GM21528 (cell line): Measurements from ENCODE around the gene TPM4.

ENCODE experiments used
- ATAC-seq: cut with Tn5 transposase; IDR thresholded peaks from one replicate; pipeline ENCODE4 v1.9.1; 2021; ENCODE audit warnings: mild to moderate bottlenecking, moderate library complexity; ENCODE audit not compliant: unreplicated experiment, low FRiP score

TPM4 gene

DNA sequence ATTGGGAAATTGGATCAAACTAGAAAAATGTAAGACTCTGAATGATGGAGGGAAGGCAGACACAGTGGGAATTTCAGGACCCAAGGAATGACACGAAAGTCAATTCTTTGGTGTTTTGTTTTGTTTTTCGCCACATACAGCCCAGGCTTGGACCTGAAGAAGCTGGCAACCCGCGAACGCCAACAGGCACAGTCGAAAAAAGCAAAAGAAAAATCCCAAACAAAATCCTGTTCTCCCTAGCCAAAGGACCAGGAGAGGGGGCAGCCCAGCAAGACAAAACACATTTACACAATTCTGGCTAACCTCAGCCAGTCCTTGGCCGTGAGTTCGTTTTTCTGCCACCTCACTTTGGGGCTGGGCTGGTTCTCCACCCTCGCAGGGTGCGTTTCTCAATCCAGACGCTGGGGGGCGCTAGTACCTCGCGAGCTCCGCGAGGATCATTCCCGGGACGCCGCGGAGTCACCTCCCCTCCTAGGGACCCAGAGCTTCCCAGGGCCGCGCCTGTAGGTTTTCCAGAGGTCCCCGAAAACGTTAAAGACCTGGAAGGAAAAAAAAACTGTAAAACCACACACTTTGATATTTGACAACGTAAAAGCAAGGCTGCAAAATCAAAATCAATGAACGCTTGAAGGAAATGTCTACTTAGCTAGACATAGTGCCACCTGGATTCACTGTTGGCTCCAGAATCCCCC, 34.9 kb upstream of the TPM4 start:
- ATAC-seq = no peak

DNA sequence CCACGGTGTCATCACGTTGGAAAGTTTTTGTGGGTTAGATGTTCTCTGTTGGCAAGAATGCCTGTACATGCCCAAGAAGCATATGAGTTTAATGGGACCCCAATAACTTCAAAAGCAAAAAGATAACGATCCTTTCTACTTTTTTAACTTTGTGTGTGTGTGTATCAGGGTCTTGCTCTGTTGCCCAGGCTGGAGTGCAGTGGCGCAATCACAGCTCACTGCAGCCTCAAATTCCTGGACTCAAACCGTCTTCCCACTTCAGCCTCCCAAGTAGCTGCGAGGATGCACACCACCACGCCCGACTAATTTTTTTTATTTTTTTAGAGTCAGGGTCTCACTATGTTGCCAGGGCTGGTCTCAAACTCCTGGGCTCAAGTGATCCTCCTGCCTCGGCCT, 34.3 kb upstream of the TPM4 start:
- no peak for ATAC-seq

DNA sequence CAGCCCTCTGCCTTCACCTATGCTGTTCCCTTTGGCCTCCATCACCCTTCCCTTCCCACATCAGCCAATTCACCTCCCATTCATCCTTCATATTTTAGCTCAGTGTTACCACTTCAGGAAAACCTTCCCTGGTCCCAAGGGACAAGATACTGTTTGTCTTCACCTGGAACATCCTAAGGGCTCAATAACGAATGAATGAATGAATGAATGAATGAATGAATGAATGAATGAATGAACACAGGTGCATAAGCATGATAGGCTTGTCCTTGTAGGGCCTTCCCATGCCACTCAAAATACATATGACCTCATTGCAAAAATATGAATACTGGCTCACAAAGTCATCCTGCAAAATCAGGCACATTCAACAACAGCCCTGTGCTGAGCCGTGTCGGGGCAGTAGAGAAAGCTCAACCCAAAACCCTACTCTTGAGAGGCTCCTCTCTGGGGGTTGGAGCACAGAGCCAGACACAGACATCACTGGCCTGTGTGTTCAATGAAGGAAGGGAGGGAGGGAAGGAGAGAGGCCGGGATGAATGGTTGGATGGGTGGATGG, 33.7 kb upstream of the TPM4 start:
- ATAC-seq = no peak

DNA sequence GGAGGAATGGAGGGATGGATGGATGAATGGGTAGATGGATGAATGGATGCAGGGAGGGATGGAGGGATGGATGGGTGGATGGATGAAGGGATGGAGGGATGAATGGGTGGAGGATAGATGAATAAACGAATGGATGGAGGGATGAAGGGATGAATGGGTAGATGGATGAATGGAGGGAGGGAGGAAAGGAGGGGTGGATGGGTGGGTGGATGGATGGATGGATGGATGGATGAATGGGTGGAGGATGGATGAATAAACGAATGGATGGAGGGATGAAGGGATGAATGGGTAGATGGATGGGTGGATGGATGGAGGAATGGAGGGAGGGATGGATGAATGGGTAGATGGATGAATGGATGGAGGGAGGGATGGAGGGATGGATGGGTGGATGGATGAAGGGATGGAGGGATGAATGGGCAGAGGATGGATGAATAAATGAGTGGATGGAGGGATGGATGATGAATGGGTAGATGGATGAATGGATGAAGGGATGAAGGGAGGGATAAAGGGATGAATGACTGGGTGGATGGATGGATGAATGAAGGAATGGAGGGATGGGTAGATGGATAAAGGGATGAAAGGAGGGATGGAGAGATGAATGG, 33.0 kb upstream of the TPM4 start:
- ATAC-seq = no peak

DNA sequence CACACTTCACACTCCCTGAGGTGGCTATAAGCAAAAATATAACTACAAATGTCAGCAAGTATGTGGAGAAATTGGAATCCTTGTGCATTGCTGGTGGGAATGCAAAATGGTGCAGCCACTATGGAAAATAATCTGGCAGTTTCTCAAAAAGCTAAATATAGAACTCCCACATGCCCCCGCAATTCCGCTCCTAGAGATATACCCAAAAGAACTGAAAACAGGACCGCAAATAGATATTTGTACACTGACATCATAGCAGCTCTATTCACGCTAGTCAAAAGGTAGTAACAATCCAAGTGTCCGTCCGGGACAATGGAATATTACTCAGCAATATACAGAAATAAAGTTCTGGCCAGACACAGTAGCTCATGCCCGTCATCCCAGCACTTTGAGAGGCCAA, 31.5 kb upstream of the TPM4 start:
- ATAC-seq = no peak

DNA sequence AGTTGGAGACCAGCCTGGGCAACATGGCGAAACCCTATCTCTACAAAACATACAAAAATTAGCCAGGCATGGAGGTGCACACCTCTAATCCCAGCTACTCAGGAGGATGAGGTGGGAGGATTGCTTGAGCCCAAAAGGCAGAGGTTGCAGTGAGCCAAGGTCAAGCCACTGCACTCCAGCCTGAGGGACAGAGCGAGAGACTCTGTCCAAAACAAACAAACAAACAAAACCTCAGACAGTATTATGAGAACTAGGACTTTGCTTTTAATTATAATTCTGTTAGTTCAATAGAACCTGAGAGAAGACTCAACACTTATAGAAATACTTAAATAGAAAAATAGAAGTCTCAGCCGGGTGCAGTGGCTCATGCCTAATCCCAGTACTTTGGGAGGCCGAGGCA, 31.1 kb upstream of the TPM4 start:
- ATAC-seq = no peak

DNA sequence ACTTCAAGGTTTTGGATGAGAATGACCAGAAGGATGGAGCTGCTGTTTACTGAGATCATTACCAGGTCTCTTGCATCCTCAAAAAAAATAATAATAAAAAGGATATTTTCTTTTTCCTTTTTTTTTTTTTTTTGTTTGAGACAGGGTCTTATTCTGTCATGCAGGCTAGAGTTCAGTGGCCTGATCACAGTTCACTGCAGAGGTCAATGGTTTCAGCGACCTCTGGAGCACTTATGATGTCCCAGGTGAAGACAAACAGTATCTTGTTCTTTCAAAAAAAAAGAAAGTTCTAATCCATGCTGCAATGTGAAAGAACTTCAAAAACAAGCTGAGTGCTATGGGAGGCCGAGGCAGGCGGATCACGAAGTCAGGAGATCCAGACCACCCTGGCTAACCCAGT, 30.4 kb upstream of the TPM4 start:
- no peak for ATAC-seq

DNA sequence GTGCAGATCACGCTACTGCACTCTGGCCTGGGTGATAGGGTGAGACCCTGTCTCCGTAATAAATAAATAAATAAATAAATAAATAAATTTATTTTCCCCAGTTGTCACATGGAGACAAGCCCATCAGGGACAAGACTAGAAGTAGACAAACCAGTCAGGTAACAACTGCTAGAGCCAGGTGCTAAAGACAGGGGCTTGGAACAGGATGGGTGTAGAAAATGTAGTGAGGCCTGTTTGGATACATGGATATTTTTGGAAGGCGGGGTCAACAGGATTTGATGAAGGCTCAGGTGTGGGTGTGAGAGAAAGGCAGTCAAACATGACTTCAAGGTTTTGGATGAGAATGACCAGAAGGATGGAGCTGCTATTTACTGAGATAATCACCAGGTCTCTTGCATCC, 27.7 kb upstream of the TPM4 start:
- no peak for ATAC-seq

DNA sequence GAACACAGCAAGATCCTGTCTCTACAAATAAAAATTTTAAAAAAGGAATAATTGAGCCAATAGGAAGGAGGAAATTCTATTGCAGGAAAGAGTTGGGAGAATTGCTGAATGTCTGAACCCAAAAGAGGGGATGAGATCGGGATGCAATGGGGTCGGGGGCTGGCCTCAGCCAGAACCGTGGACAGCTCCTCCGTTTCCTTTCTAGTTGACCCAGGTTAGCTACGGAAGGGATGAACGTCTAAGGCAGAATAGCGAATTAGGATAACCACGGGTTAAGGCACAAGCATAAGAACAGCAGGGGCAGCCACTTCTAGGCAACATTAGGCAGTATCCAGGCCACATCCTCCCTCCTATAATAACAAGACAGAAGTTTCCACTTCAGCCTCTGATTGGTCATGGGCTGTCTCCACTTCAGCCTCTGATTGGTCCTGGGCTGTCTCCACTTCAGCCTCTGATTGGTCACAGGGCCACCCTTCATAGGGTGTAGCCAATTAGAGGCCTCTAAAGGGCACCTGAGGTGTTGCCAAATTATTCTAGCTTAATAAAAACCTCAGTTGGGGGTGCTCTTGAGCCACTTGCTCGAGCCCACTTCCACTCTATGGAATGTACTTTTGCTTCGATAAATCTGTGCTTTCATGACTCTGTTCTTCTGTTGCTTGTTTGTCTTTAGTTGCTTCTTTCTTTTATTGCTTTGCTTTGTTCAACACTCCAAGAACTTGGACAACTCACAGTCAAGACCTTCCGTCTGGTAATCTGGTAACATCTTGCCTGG, 24.9 kb upstream of the TPM4 start:
- no peak for ATAC-seq

DNA sequence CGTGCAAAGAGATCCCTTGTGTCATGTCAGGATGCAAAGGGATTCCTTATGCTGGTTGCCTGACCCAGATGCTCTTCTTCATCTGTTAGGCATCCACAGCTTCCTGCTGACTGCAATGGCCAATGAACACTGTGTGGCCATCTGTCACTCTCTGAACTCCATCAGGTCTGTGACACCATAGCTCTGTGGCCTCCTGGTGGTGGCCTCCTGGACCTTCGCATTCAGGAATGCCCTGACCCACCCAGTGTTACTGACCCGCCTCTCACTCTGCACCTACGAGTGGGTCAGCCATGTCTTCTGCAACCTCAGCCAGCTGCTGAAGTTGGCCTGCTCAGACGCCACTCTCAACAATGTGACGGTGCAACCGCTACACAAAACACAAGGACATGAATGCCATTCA, 23.9 kb upstream of the TPM4 start:
- ATAC-seq = no peak

DNA sequence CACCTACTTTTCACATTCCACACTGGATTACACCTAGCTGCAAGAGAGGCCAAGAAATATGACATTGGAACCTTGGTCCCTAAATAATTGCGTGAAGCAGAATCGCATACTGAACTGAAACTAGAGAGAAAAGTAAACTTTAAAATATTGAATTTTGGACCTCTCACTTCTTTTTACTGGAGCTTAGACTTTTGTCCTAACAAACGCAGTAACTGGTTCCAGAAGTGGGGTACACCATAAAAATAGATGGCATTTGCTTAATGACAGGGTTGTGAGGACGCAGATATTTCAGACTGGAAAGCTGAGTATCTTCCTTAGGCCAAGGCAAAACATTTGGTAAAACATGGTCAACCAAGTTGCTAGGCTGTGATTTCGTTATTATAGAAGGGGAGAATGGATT, 19.2 kb upstream of the TPM4 start:
- ATAC-seq = no peak

DNA sequence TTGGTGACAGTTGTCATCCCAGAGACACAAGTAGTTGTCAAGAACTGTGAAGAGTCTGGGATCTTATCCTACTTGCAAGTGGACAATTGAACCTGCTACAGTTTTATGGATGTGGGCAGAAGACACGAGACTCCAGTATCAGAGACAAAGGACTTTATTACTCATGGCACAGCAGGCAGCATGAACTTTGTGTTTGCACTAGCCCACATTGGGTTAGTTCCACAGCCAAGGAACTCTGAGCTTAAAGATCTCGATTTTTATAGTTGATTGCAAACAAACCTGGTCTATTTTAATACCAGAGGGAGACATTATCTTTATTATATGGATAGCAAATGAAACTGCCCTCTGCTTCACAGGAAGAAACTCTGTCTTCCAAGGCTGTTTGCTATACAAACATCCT, 16.0 kb upstream of the TPM4 start:
- no peak for ATAC-seq

DNA sequence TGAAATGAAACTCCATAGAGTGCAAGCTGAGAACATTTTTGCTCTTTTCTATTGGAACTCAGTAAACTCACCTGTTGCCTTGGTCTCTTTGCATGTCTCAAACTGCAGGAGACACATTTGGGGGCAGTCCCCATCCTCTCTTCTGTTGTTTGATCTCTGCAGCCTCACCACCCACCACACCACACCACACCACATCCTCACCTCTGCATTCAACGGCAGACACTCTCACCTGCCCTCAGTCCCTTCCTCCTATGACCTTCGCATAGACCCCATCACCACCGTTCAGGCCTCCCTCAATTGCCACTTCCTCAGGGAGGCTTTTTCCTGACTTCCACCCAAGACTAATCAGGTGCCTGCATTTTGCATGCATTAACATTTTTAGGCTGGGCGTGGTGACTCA, 14.4 kb upstream of the TPM4 start:
- no peak for ATAC-seq

DNA sequence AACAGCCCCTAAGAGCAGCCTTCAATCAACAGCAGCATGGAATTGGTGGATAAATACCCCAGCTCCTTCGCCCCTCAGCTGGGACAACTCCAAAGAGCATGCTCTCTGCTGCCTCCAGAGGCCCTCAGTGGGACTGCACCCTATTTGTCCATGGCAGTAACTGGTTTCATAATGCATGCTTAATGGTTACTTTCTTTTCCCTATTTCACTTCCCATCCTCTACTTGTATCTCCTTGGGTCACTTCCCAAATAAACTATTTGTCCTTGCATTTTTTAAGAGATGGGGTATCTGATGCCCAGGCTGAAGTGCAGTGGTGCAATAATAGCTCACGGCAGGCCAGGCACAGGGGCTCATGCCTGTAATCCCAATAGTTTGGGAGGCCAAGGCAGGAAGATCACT, 13.5 kb upstream of the TPM4 start:
- no peak for ATAC-seq

DNA sequence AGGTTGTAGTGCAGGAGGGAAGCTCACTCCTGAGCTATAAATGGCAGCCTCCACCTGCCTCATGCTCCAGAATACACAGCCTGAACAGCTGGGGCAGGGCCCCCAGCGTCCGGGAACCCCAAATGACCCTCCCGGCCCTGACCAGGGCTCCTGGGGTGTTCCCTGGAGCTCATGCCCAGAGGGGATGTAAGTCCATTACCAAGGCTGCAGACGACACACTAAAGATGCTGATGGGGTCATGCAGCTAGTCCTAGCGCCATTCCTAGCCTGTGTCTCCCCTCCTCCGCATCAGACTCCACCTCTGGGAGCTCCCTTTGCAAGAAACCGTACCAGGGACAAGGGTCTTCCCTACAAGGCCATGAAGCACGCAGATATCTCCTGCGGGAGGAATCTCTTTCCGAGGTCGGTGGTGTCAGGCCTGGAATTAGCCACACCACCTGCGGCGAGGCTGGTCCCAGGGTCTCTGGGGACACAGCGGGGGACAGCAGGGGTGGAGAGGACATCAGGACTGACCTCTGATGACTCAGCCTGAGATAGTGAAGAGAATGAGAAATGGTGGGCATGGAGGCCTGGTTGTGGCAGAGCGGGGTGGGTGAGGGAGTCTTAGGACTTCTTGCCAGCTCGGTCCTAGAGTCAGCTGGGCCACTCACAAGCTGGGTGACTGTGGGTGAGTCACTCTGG, 11.9 kb upstream of the TPM4 start:
- ATAC-seq = no peak

DNA sequence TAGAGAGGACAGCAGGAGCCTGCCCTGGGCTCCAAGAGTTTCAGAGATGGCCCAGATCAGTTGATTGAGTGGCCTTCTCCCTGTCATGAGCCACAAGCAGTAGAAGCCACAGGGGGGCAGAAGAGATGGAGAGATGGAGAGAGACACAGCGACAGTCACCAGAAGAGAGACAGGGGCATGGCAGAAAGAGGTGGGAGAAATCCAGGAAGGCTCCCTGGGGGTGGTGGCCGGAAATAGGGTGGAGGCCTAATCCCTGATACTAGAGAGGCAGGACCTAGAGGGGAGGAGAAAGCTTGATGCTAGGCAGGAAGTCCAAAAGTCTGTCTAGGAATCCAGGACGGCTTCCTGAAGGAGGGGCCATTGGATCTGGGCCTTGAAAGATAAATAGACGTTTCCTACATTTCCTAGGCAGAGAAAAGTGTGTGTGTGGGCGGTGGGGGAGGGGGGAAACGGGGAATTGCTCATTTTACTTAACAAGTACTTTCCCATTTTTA, 9.6 kb upstream of the TPM4 start:
- no peak for ATAC-seq

DNA sequence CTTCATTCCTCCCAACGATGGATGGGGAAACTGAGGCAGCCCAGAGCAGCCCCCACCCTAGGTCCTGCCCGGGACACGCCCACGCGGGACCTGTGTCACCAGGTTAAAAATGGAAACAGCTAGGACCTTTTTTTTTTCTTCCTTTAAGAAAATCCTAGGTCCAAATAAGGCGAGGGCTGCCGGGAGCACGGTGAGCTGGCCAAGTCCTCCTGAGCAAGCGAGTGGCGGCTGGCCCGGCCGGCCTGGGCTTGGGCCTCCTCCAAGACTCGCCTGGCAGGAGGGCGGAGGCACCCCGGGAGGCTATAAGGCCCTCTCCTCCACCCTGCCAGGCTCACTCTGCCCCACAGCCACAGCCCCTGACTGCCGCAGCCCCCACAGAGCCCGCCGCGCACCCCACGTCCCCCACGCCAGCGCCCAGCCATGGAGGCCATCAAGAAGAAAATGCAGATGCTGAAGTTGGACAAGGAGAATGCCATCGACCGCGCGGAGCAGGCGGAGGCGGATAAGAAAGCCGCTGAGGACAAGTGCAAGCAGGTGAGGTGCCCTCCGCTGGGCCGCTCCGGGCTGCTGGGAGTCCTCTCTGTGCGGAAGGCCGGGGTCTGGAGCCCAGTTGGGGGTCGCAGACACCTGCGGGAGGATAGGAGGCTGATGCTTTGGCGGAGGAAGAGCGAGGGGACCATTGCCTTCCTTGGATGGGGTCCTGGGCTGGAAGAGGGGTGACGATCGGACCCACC, 8.9 kb upstream of the TPM4 start:
- ATAC-seq = no peak

DNA sequence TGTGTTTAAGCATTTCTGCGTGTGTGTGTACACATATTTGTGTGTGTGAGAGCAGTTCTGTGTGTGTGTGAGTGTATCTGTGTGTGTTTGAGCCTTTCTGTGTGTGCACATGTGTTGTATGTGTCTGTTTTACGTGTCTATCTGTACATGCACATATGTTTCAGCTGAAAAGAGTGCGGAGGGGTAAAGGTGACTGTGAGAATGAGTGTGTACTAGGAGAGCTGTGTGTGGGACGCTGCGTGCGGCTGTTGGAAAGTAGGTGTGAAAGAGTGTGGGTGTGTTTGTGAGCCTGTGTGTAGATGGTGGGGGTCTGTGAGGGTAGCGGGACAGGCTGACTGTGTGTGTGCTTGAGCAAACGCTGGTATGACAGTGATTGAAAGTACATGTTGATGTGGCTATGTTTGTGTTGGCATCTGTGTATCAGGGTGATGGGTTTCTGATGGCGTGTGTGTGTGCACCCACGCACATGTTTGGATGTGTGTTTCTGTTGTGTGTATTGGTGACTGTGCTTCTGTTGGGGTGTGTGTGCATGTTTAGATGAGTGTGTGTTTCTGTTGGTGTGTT, 7.5 kb upstream of the TPM4 start:
- no peak for ATAC-seq

DNA sequence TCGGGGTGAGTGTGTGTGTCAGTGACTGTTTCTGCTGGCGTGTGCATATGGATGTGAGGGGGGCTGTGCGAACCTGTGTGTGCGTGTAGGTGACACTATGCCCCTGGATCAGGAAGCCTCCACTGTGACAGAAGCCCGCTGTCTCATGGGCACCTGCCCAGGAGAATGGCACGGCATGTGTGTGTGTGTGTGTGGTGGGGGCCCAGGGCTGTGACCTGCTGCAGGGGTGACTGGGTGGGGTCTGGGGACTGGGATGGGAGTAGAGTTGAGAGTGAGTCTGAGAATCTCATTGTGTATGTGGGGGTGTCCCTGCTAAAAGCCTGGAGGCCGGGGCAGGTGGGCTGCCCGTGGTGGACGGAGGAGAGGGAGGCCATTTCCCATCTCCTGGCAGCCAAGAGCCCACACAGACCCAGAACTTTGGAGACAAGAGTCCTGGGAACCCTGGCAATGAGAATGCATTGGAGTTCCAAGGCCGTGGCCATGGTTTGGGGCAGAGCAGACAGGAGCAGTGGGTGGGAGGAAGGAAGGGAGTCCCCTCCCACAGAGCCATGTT, 6.4 kb upstream of the TPM4 start:
- no peak for ATAC-seq
